ENCODE results near the gene OR6Y1. TPM values are rescaled to one million over a fixed set of nuclear protein-coding genes. Genes with fewer than 3 reads are reported as not detected.
A peak's percentile ranks its signal among the peaks of the same experiment; 100 is the strongest.

The OR6Y1 gene
- total and polyA plus RNA-seq, 4 donors = not detected

GRCh38 chr1:158527190-158527815 is 26.9 kb downstream of the OR6Y1 start:
- Histone ChIP-seq H3K9ac (ENCODE audit: low read depth in 1 of 2, low read length in 2 of 2) (no peak overlapping the region), H3K36me3 (ENCODE audit: control insufficient read depth in 4 of 4, insufficient read depth in 3 of 4, low read depth in 1 of 4, low read length in 3 of 4) (no peaks in the 10 kb centered on the region), H3K9me3 (ENCODE audit: control insufficient read depth in 4 of 4, low read length in 3 of 4) (no peaks in the 10 kb centered on the region), H3K27me3 (ENCODE audit: control insufficient read depth in 4 of 4, insufficient read depth in 4 of 4, low read length in 3 of 4) (no peaks in the 10 kb centered on the region), H3K4me3 (ENCODE audit: low read depth in 1 of 3, low read length in 3 of 3) (no peak overlapping the region), H3K27ac (ENCODE audit: low read depth in 1 of 2, low read length in 2 of 2) (no peak overlapping the region), H3K4me1 (ENCODE audit: control insufficient read depth in 4 of 4, insufficient read depth in 4 of 4, low read length in 3 of 4) (no peaks in the 10 kb centered on the region)
- WGBS = 22% methylated on average over 2 of the region's 2 CpGs
- no peak for DNase-seq (ENCODE audit: low spot score)
- peak; percentile 26 for TF ChIP-seq CTCF (IDR thresholded peaks at IDR 0.05; ENCODE audit: low read depth, low read length, missing input control)
- no peak for TF ChIP-seq EGR1 (IDR thresholded peaks at IDR 0.05; ENCODE audit: low read depth in 2 of 2)
- peak; percentile 50 to 56 for TF ChIP-seq RAD21 (IDR thresholded peaks at IDR 0.05)
- no peak for TF ChIP-seq JUND (IDR thresholded peaks at IDR 0.05)

GRCh38 chr1:158521666-158522058 is 32.5 kb downstream of the OR6Y1 start:
- no peak overlapping the region for H3K27ac ChIP-seq (ENCODE audit: low read depth in 1 of 2, low read length in 2 of 2)
- no peak overlapping the region for H3K9ac ChIP-seq (ENCODE audit: low read depth in 1 of 2, low read length in 2 of 2)
- no peaks in the 10 kb centered on the region for H3K36me3 ChIP-seq (ENCODE audit: control insufficient read depth in 4 of 4, insufficient read depth in 3 of 4, low read depth in 1 of 4, low read length in 3 of 4)
- TF ChIP-seq SP1 (IDR thresholded peaks at IDR 0.05) = no peak
- TF ChIP-seq YY1 (IDR thresholded peaks at IDR 0.05) = no peak
- no peak for TF ChIP-seq MAX (IDR thresholded peaks at IDR 0.05)
- no peak for TF ChIP-seq CTCF (IDR thresholded peaks at IDR 0.05; ENCODE audit: low read depth, low read length, missing input control)
- no peak for TF ChIP-seq RXRA (IDR thresholded peaks at IDR 0.05)
- no peak for TF ChIP-seq HNF4A (conservative IDR thresholded peaks at IDR 0.05)
- TF ChIP-seq TAF1 (conservative IDR thresholded peaks at IDR 0.05) = no peak
- TF ChIP-seq FOXA2 (IDR thresholded peaks at IDR 0.05) = no peak
- no peak for TF ChIP-seq NR2F2 (IDR thresholded peaks at IDR 0.05)
- no peak for TF ChIP-seq FOXA1 (IDR thresholded peaks at IDR 0.05)
- TF ChIP-seq GABPA (IDR thresholded peaks at IDR 0.05 in 1 of 2, conservative IDR thresholded peaks at IDR 0.05 in 1 of 2) = no peak
- no peak for TF ChIP-seq JUND (IDR thresholded peaks at IDR 0.05)
- TF ChIP-seq ZBTB33 (IDR thresholded peaks at IDR 0.05) = no peak
- TF ChIP-seq EGR1 (IDR thresholded peaks at IDR 0.05; ENCODE audit: low read depth in 2 of 2) = no peak
- H3K4me1 ChIP-seq (ENCODE audit: control insufficient read depth in 4 of 4, insufficient read depth in 4 of 4, low read length in 3 of 4) = no peaks in the 10 kb centered on the region
- H3K4me3 ChIP-seq (ENCODE audit: low read depth in 1 of 3, low read length in 3 of 3) = no peak overlapping the region
- H3K27me3 ChIP-seq (ENCODE audit: control insufficient read depth in 4 of 4, insufficient read depth in 4 of 4, low read length in 3 of 4) = no peaks in the 10 kb centered on the region
- 68% methylated on average over 2 of the region's 2 CpGs for WGBS
- no peak for DNase-seq (ENCODE audit: low spot score)
- H3K9me3 ChIP-seq (ENCODE audit: control insufficient read depth in 4 of 4, low read length in 3 of 4) = no peaks in the 10 kb centered on the region

Data from liver (tissue), 9 donors.